ENCODE results near the gene BCAP31.
"Not testable (repeated sequence)": the region's sequence is repeated elsewhere in the genome, so short reads cannot be mapped to it uniquely, and the experiment has no call there.

BCAP31 gene

GRCh38 chrX:153762626-153763173 lies 38.5 kb upstream of the BCAP31 start:
- DNase-seq: no peak

- no peak for DNase-seq
Observed at GRCh38 chrX:153761863-153762262, 37.7 kb upstream of the BCAP31 start.

DNA sequence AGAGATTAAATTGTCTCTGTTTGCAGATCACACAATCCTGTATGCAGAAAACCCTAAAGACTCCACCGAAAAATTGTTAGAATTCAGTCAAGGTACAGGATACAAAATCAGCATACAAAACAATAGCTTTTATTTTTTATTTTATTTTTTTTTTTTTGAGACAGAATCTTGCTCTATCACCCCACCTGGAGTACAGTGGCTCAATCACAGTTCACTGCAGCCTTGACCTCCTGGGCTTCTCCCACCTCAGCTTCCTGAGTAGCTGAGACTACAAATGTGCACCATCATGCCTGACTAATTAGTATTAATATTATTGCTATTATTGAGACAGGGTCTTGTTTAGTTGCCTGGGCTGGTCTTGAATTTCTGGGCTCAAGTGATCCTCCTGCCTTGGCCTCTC lies 30.9 kb upstream of the BCAP31 start:
- DNase-seq: no peak

DNA sequence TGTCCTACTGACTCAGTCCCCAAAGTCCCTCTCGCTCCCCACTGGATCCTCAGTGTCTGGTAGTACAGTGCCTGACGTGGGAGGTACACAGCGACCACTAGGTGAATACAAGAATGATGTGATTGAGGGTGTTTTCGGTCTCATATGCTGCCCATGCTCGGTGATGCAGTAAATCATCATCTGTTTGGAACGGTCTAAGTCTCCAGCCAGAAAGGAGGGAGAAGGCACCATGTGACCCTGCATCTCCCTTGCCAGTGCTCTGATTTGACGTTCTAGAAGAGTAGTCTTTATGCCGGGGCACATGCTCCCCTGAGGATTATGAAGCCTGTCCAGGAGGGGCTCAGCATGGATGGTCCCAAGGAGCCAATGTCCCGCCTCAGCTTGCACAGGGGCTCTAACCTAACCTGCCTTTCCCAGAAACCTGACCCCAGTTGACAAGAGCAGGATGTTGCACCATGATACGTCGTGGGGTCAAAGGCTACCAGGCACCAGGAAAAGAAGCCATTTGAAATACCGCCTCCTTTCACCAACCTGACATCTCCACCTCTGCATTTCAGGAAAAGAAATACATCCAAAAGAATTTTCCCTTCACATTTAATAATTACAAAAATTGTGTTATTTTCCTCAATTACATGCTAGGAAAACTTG lies 26.1 kb upstream of the BCAP31 start:
- no peak for DNase-seq

DNA sequence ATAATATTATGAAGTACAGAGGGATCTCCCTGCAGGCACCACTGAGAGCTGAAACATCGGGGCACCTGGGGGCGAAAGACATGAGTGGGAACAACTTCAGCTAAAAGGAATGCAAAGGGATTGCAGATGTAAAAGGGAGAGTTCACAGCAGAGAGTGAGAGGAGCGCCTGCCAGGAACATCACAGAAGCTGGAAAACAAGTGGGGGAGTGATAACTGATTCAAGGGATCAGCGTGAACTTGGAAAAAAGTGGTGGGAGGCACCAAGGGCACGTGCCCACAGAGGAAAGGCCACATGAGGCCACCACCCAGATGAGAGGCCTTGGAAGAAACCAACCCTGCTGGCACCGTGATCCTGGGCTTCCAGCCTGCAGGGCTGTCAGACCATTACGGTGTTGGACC lies 24.8 kb upstream of the BCAP31 start:
- DNase-seq: not testable (repeated sequence)

DNA sequence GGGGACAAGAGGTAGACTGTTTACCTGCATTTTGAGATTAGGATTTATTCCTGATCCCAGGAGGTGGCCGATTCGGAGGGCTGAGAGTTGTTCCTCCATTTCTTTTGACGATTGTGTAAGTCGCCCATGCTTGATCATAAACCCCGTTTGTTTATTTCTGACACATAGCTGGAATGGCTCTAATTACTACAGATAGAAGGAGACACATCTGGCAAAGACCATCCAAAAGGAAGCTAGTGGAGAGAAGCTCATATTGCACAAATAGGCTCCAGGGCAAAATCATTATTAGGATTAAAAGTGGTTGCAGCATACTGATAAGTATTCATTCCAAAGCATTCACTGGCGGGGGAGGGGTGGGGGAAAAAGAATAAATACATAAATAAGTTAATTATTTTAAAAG lies 22.8 kb upstream of the BCAP31 start:
- DNase-seq: not testable (repeated sequence)

GRCh38 chrX:153746359-153746758 lies 22.2 kb upstream of the BCAP31 start:
- no peak for DNase-seq

- not testable (repeated sequence) for DNase-seq
Observed at GRCh38 chrX:153745067-153745433, 20.9 kb upstream of the BCAP31 start.

DNA sequence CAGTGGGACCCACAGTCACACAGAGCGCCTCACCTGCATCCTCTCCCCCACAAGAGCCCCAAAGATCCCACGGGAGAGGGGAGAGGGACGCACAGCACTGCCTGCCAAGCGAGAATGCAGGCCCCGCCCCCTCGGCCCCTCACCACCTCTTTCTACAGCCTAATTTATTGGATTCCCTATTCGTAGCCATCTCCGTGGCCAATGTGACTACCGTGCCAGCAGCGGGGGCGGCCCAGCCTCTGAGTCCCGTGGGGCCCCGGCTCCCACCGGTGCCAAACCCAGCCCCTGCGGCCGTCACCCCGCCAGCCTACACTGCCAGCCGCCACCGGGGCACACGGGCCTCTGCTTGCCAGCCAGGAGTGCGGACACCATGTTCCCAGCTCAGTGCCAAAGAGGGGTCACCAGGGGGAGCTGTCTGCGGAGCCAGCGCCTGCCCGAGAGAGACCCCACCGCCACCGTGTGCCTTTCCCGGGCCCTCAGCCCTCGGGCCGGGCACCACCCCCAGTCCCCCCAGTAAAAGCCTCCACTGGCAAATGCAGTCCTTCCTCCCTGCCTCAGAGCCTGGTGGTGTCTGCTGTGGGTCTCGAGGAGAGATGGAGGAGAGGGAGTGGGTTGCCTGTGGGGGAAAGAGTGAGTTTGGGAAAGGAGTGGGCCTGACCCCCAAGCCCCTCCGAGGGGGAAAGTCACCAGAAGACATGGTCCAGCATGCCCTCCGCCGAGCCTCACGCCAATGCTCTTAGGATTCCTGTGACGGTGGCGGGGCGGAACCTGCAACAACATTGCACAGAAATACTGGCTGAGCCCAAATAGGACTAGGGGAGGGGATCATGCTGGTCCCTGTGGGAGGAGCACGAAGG lies 20.3 kb upstream of the BCAP31 start:
- DNase-seq: peak in 1 of 2 donors; percentile 1

- DNase-seq: not testable (repeated sequence)
Observed at GRCh38 chrX:153743468-153744209, 19.5 kb upstream of the BCAP31 start.

GRCh38 chrX:153742796-153743467 lies 18.7 kb upstream of the BCAP31 start:
- DNase-seq: not testable (repeated sequence)

DNA sequence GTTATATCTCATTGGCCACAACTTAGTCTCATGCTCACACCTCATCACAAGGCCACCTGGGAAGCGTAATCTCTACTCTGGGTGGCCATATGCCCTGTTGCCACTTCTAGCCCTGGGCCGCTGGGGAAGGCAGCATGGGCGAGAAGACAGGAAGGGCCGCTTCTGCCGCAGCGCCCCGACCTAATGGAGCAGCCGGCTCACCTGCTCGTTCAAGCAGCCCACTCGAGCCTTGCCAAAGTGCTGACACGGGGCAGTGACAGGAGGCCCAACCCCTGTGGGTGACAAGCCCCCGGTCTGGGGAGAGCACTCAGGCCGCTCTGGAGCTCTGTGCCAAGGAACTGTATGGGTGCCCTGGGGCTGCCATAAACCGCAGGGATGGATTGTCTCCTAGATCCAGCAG lies 17.9 kb upstream of the BCAP31 start:
- DNase-seq: not testable (repeated sequence)

GRCh38 chrX:153741446-153741845 lies 17.3 kb upstream of the BCAP31 start:
- DNase-seq: no peak

GRCh38 chrX:153740631-153741222 lies 16.5 kb upstream of the BCAP31 start:
- no peak for DNase-seq

GRCh38 chrX:153739754-153740486 lies 15.7 kb upstream of the BCAP31 start:
- no peak for DNase-seq

- no peak for DNase-seq
Observed at GRCh38 chrX:153738056-153738605, 13.9 kb upstream of the BCAP31 start.

GRCh38 chrX:153736871-153737441 lies 12.8 kb upstream of the BCAP31 start:
- DNase-seq: no peak

- DNase-seq: no peak
Observed at GRCh38 chrX:153736071-153736820, 12.1 kb upstream of the BCAP31 start.

DNA sequence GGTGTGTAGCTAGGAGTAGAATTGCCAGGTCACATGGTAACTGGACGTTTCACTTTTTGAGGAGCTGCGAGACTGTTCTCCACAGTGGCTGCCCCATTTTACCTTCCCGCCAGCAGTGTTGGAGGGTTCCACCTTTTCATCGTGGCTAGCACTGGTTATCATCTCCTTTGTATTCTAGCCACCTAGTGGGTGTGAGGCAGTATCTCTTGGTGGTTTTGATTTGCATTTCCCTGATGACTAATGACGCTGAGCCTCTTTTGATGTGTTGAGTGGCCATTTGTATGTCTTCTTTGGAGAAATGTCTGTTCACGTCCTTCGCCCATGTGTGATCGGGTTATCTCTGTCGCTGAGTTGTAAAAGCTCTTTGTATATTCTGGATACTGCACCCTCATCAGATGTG lies 11.1 kb upstream of the BCAP31 start:
- no peak for DNase-seq

DNA sequence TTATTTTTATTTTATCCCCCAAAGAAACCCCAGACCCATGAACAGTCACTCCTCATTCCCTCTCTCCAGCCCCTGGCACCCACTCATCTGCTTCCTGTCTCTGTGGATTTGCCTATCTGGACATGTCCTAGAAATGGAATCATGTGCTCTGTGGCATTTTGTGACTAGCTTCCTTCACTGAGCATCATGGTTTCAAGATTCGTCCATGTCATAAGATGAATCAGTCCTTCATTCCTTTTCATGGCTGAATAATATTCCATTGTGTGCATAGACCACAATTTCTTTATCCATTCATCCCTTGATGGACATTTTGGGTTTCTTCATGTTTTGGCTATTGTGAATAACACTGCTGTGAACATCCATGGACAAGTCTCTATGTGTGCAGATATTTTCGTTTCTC lies 10.7 kb upstream of the BCAP31 start:
- DNase-seq: no peak

Measured in bone marrow (tissue), 2 donors.